Esophagus squamous epithelium (tissue), 4 donors: Measurements from ENCODE around the gene GABBR2.

Experiments used
- POLR2A ChIP-seq, 4 donors: fragments of 450-650 bp; IDR thresholded peaks; one replicate each; pipeline ENCODE4 v1.6.1; 2017; ENCODE audit warnings: antibody characterized with exemption in 4 of 4, mild to moderate bottlenecking in 4 of 4, moderate library complexity in 3 of 4
- TF ChIP-seq, protein P1 (sequence below), 6 experiments: fragments of 450-650 bp in 4 of 6; fragments of 200-600 bp in 2 of 6; sonication (generic) in 2 of 6; IDR thresholded peaks; one replicate each; pipeline ENCODE4 v1.5.1; 2016 to 2019; ENCODE audit warnings: antibody characterized with exemption in 6 of 6, mild to moderate bottlenecking in 4 of 6, moderate library complexity in 4 of 6

DNA sequence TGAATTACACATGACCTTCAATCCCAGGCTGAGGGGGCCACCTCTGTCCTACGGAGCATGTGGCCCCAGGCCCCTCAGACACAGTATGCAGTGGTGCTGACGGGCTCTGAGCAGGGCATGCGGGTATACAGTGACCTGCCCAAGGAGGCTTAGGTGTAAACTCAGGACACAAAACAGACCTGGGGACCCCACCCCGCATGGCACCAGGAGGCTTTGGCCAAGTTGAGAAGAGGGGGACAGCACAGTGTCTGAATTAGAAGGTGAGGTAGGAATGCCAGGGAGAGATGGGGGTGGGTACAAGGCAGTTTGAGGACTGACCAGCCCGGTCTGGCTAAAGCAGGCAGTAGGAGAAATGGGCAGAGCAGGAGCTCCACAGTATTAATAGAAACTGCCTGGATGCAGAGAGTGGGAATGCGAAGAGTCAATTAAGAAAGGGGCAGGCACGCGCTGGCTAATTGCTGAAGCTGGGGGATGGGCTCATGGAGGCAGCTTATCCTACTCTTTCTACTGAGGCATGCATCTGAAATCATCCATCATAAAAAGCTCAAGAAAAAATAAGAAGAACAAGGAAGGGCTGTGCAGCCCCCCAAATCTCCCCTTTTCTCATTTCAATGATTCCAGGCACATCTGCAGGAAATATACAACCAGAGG lies 109.0 kb downstream of the GABBR2 start:
- TF ChIP-seq, protein P1, sequence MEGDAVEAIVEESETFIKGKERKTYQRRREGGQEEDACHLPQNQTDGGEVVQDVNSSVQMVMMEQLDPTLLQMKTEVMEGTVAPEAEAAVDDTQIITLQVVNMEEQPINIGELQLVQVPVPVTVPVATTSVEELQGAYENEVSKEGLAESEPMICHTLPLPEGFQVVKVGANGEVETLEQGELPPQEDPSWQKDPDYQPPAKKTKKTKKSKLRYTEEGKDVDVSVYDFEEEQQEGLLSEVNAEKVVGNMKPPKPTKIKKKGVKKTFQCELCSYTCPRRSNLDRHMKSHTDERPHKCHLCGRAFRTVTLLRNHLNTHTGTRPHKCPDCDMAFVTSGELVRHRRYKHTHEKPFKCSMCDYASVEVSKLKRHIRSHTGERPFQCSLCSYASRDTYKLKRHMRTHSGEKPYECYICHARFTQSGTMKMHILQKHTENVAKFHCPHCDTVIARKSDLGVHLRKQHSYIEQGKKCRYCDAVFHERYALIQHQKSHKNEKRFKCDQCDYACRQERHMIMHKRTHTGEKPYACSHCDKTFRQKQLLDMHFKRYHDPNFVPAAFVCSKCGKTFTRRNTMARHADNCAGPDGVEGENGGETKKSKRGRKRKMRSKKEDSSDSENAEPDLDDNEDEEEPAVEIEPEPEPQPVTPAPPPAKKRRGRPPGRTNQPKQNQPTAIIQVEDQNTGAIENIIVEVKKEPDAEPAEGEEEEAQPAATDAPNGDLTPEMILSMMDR (IDR thresholded peaks at IDR 0.05): no peak
- no peak for TF ChIP-seq POLR2A (IDR thresholded peaks at IDR 0.05)
